Right ventricle myocardium superior (tissue), 1 donor: ENCODE measurements around the gene MAP1B. TPM values are rescaled to one million over a fixed set of nuclear protein-coding genes. Genes with fewer than 3 reads are reported as not detected.

Experiments used
- ATAC-seq: fragments of 200-7000 bp; cut with Tn5 transposase; one replicate; pipeline ENCODE4 v1.9.1; 2020; ENCODE audit warnings: mild to moderate bottlenecking; ENCODE audit not compliant: poor library complexity
- DNase-seq: peaks from one replicate; pipeline ENCODE4 v3.0.0-alpha.2; 2020
- intact Hi-C: fragments of 100-400 bp; cut with DNase I; formaldehyde crosslinking; loops from one replicate; pipeline ENCODE4 v1.11.2; 2022
- total RNA-seq: library from RNA; stranded (reverse); fragmentation: NEBNext Ultra II Directional; extraction: Animal tissue kit (Norgen Biotek cat#: 25700); gene quantifications from one replicate; pipeline ENCODE4 v1.2.1, GENCODE V29; 2021
- donor health status: DM: no; HTN: yes; CAD: no; lungs with severe emphysema.

The MAP1B gene
- total RNA-seq, 1 donor from 2014 or later = 49.7 TPM

- intact Hi-C loops = no loop called here
- DNase-seq = no peak
- ATAC-seq = no peak
Measured at GRCh38 chr5:72123764-72124376, 16.6 kb downstream of the MAP1B start.

GRCh38 chr5:72125271-72125940 lies 18.1 kb downstream of the MAP1B start:
- ATAC-seq = no peak
- DNase-seq = no peak
- intact Hi-C loops = no loop called here

GRCh38 chr5:72125941-72126620 lies 18.8 kb downstream of the MAP1B start:
- ATAC-seq (no peak), DNase-seq (no peak)
- intact Hi-C loops = no loop called here

- no peak for ATAC-seq
- intact Hi-C loops = no loop called here
- no peak for DNase-seq
Measured at GRCh38 chr5:72126796-72127195, 19.5 kb downstream of the MAP1B start.

- ATAC-seq = no peak
- intact Hi-C loops = no loop called here
Measured at GRCh38 chr5:72129725-72130124, 22.4 kb downstream of the MAP1B start.

GRCh38 chr5:72130351-72130761 lies 23.1 kb downstream of the MAP1B start:
- intact Hi-C loops = no loop called here
- ATAC-seq = no peak
- DNase-seq = no peak

More at GRCh38 chr5:72129725-72130124, 22.4 kb downstream of the MAP1B start:
- no peak for DNase-seq

GRCh38 chr5:72133212-72133990 lies 26.1 kb downstream of the MAP1B start:
- DNase-seq (no peak), ATAC-seq (no peak)
- intact Hi-C loops = no loop called here

- intact Hi-C loops = no loop called here
- no peak for DNase-seq
- ATAC-seq = peak; percentile 44
Measured at GRCh38 chr5:72134226-72134899, 27.1 kb downstream of the MAP1B start.

GRCh38 chr5:72137826-72138409 lies 30.6 kb downstream of the MAP1B start:
- DNase-seq (no peak), ATAC-seq (no peak)
- intact Hi-C loops = loop anchor here (5.0 kb wide), 1 partner anchor 169 kb away; no protein-coding TSS in a partner anchor

GRCh38 chr5:72138943-72139521 lies 31.8 kb downstream of the MAP1B start:
- intact Hi-C loops = loop anchor here (5.0 kb wide), 1 partner anchor 168 kb away; no protein-coding TSS in a partner anchor
- peak; percentile 62 for ATAC-seq
- DNase-seq = no peak

GRCh38 chr5:72140711-72141110 lies 33.4 kb downstream of the MAP1B start:
- intact Hi-C loops = loop anchor here (10.0 kb wide), 1 partner anchor 114 kb away; no protein-coding TSS in a partner anchor
- DNase-seq = no peak
- no peak for ATAC-seq

GRCh38 chr5:72141440-72142355 lies 34.4 kb downstream of the MAP1B start:
- intact Hi-C loops = loop anchor here (10.0 kb wide), 1 partner anchor 113 kb away; no protein-coding TSS in a partner anchor
- ATAC-seq = peak; percentile 73
- no peak for DNase-seq

GRCh38 chr5:72144762-72145161 lies 37.5 kb downstream of the MAP1B start:
- no peak for ATAC-seq
- intact Hi-C loops = loop anchor here (10.0 kb wide), 1 partner anchor 110 kb away; no protein-coding TSS in a partner anchor
- DNase-seq = no peak

GRCh38 chr5:72145348-72145747 lies 38.1 kb downstream of the MAP1B start:
- intact Hi-C loops = loop anchor here (10.0 kb wide), 1 partner anchor 109 kb away; no protein-coding TSS in a partner anchor
- DNase-seq (no peak), ATAC-seq (no peak)

- DNase-seq (no peak), ATAC-seq (no peak)
- intact Hi-C loops = loop anchor here (10.0 kb wide), 1 partner anchor 109 kb away; no protein-coding TSS in a partner anchor
Measured at GRCh38 chr5:72146056-72146455, 38.8 kb downstream of the MAP1B start.

GRCh38 chr5:72147569-72147968 lies 40.3 kb downstream of the MAP1B start:
- DNase-seq = no peak
- ATAC-seq = no peak
- intact Hi-C loops = loop anchor here (10.0 kb wide), 1 partner anchor 107 kb away; no protein-coding TSS in a partner anchor
